H1 (cell line): ENCODE measurements around the gene PEAK3. TPM values are rescaled to one million over a fixed set of nuclear protein-coding genes. Genes with fewer than 3 reads are reported as not detected.

ENCODE experiments used
- polyA plus RNA-seq, 7 experiments: library from polyadenylated mRNA; depleted of rRNA in 3 of 7; stranded (reverse) in 5 of 7; unstranded in 2 of 7; fragments of >200 nt in 5 of 7; fragments of 200-250 nt in 2 of 7; gene quantifications; 1 replicate in 5 of 7; 2 replicates in 1 of 7; 4 replicates in 1 of 7; pipeline versions ENCODE4 v1.2.1 to v1.2.3, GENCODE V29; 2011 to 2013; ENCODE audit warnings: missing spikeins in 2 of 7, mixed read lengths in 2 of 7
- total RNA-seq: library from RNA; stranded (reverse); fragmentation: NEBNext Ultra II Directional; extraction: Animal tissue kit (Norgen Biotek cat#: 25700); gene quantifications from 2 replicates; pipeline ENCODE4 v1.2.1, GENCODE V29; 2021
- TF ChIP-seq, protein P1 (sequence below): IDR thresholded peaks from 2 replicates; pipeline ENCODE4 v1.6.1; 2012; ENCODE audit warnings: low read length, inconsistent platforms

The PEAK3 gene
- total and polyA plus RNA-seq, 2 of the 8 experiments (the other 6 are each of a cell fraction or from before 2014, with no cell fraction given) = not detected

DNA sequence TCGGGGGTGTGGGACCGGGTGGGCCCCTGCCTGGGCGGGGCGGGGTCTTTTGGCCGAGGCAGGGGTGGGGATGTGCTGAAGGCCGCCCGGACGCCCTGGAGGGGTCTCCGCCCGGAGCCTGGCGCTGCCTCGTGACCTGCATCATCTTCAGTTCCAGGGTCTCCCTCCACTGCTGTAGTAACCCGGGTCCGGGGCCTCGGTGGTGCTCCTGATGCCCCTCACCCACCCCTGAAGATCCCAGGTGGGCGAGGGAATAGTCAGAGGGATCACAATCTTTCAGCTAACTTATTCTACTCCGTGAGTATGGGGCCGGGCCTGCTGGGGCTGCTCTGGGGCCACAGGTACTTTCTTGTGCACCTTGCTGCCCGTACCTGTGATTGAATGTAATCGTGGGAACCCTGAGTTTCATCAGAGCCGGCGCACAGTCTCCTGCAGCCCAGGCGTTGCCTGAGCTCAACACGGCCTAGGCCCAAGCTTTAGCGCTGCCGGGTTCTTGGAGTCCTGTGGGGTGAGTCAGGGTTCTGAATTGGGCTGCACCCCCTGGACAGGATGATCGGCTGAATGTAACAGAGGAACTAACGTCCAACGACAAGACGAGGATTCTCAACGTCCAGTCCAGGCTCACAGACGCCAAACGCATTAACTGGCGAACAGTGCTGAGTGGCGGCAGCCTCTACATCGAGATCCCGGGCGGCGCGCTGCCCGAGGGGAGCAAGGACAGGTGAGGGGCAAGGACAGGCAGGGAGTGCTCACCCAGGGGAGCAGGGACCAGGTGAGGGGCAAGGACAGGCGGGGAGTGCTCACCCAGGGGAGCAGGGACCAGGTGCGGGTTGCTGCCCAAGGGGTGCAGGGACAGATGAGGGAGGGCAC is 10.5 kb downstream of the PEAK3 start (continued):
- TF ChIP-seq, protein P1, sequence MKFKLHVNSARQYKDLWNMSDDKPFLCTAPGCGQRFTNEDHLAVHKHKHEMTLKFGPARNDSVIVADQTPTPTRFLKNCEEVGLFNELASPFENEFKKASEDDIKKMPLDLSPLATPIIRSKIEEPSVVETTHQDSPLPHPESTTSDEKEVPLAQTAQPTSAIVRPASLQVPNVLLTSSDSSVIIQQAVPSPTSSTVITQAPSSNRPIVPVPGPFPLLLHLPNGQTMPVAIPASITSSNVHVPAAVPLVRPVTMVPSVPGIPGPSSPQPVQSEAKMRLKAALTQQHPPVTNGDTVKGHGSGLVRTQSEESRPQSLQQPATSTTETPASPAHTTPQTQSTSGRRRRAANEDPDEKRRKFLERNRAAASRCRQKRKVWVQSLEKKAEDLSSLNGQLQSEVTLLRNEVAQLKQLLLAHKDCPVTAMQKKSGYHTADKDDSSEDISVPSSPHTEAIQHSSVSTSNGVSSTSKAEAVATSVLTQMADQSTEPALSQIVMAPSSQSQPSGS = no peak
- TF ChIP-seq, all 59 proteins: peak for 0
